ENCODE data around the gene REV1.
"Not testable (repeated sequence)": the region's sequence is repeated elsewhere in the genome, so short reads cannot be mapped to it uniquely, and the experiment has no call there.

Gene REV1

GRCh38 chr2:99354825-99355224 lies 135.0 kb downstream of the REV1 start:
- DNase-seq (ENCODE audit: low read depth in 1 of 2, low spot score in 1 of 2): not testable (repeated sequence)

GRCh38 chr2:99354070-99354469 lies 135.7 kb downstream of the REV1 start:
- no peak for DNase-seq (ENCODE audit: low read depth in 1 of 2, low spot score in 1 of 2)
